K562 (cell line): ENCODE data around the gene UNC5C. TPM values are rescaled to one million over a fixed set of nuclear protein-coding genes. Genes with fewer than 3 reads are reported as not detected.

Source experiments
- BRF1 ChIP-seq: IDR thresholded peaks from 3 replicates; pipeline ENCODE4 v1.6.1; 2011; ENCODE audit warnings: borderline replicate concordance, mild to moderate bottlenecking; ENCODE audit not compliant: insufficient read length; ENCODE audit errors: extremely low read depth
- SREBF1 ChIP-seq: fragments of 150-350 bp; IDR thresholded peaks from 2 replicates; pipeline ENCODE4 v1.6.1; 2014; ENCODE audit warnings: antibody characterized with exemption, low read depth, low read length, borderline replicate concordance
- polyA plus RNA-seq, 8 experiments: library from polyadenylated mRNA; depleted of rRNA in 4 of 8; stranded (reverse) in 5 of 8; unstranded in 3 of 8; fragments of >200 nt; fragmentation: Nextera tagmentation in 2 of 8; fragmentation: Illumina TruSeq in 1 of 8; extraction: Ambion mirVana in 2 of 8; extraction: Trizol in 1 of 8; gene quantifications; 2 replicates each; pipeline versions ENCODE4 v1.2.1 to v1.2.3, GENCODE V29; 2011 to 2014; ENCODE audit warnings: inconsistent platforms in 1 of 8, missing spikeins in 1 of 8
- total RNA-seq, 7 experiments: library from RNA; depleted of rRNA in 6 of 7; stranded (reverse); fragments of >200 nt in 6 of 7; fragmentation: Illumina TruSeq in 2 of 7; extraction: Trizol in 2 of 7; gene quantifications; 2 replicates each; pipeline versions ENCODE4 v1.2.1 to v1.2.3, GENCODE V29; 2011 to 2021; ENCODE audit warnings: low replicate concordance in 1 of 7

Gene UNC5C
- total and polyA plus RNA-seq, 9 of the 15 experiments (the other 6 are each of a cell fraction or from before 2014, with no cell fraction given), result under 0.01 to 0.10 (median 0.03) TPM; not detected in 1

GRCh38 chr4:95114521-95114920 is 434.3 kb downstream of the UNC5C start (continued):
- no peak for TF ChIP-seq BRF1
- no peak for TF ChIP-seq SREBF1
- TF ChIP-seq, all 486 proteins: peak for 0
